Parathyroid adenoma (tissue), 2 donors: ENCODE measurements around the gene SLU7.

Experiments used
- H2AFZ ChIP-seq: fragments of 300-600 bp; sonication (generic); one replicate; pipeline ENCODE4 v1.7.0; 2017; ENCODE audit warnings: antibody characterized with exemption, mild to moderate bottlenecking
- H3K27ac ChIP-seq: fragments of 300-600 bp; sonication (generic); one replicate; pipeline ENCODE4 v1.7.0; 2017
- H3K27me3 ChIP-seq: fragments of 300-600 bp; sonication (generic); one replicate; pipeline ENCODE4 v1.7.0; 2017; ENCODE audit warnings: low read length; ENCODE audit not compliant: control insufficient read depth, insufficient read depth
- H3K36me3 ChIP-seq: fragments of 300-600 bp; sonication (generic); one replicate; pipeline ENCODE4 v1.7.0; 2017; ENCODE audit warnings: low read length; ENCODE audit not compliant: control insufficient read depth, insufficient read depth
- H3K4me1 ChIP-seq: fragments of 300-600 bp; sonication (generic); one replicate; pipeline ENCODE4 v1.7.0; 2017; ENCODE audit warnings: control low read depth
- H3K4me2 ChIP-seq: fragments of 300-600 bp; sonication (generic); one replicate; pipeline ENCODE4 v1.7.0; 2017; ENCODE audit warnings: low read length
- H3K4me3 ChIP-seq: fragments of 300-600 bp; sonication (generic); one replicate; pipeline ENCODE4 v1.7.0; 2017; ENCODE audit warnings: low read depth, low read length
- H3K79me2 ChIP-seq: fragments of 300-600 bp; sonication (generic); one replicate; pipeline ENCODE4 v1.7.0; 2017; ENCODE audit warnings: control low read depth
- H3K9ac ChIP-seq: fragments of 300-600 bp; sonication (generic); one replicate; pipeline ENCODE4 v1.7.0; 2017; ENCODE audit warnings: mild to moderate bottlenecking
- H3K9me3 ChIP-seq: fragments of 300-600 bp; sonication (generic); one replicate; pipeline ENCODE4 v1.7.0; 2017; ENCODE audit warnings: low read length; ENCODE audit not compliant: control insufficient read depth
- CTCF ChIP-seq: fragments of 300-600 bp; sonication (generic); IDR thresholded peaks from one replicate; pipeline ENCODE4 v1.7.0; 2017; ENCODE audit warnings: antibody characterized with exemption, mild to moderate bottlenecking
- donor health status: primary hyperparathyroidism.

SLU7 gene

GRCh38 chr5:160461378-160461777 lies 42.5 kb upstream of the SLU7 start:
- Histone ChIP-seq H3K4me1 (peaks cover 14% of the 10 kb centered on the region), H3K27me3 (no peaks in the 10 kb centered on the region), H3K4me2 (no peak overlapping the region), H3K4me3 (no peak overlapping the region), H2AFZ (no peak overlapping the region), H3K9me3 (no peaks in the 10 kb centered on the region), H3K79me2 (no peaks in the 10 kb centered on the region), H3K36me3 (no peaks in the 10 kb centered on the region), H3K27ac (no peak overlapping the region), H3K9ac (no peak overlapping the region)
- no peak for TF ChIP-seq CTCF

- no peak for TF ChIP-seq CTCF
- Histone ChIP-seq H2AFZ (no peak overlapping the region), H3K4me3 (no peak overlapping the region), H3K36me3 (no peaks in the 10 kb centered on the region), H3K79me2 (no peaks in the 10 kb centered on the region), H3K27me3 (no peaks in the 10 kb centered on the region), H3K9ac (no peak overlapping the region), H3K4me1 (peaks cover 14% of the 10 kb centered on the region), H3K27ac (no peak overlapping the region), H3K9me3 (no peaks in the 10 kb centered on the region), H3K4me2 (no peak overlapping the region)
These were observed 41.6 kb upstream of the SLU7 start for GRCh38 chr5:160460377-160461049.

GRCh38 chr5:160458806-160459800 lies 40.2 kb upstream of the SLU7 start:
- Histone ChIP-seq H3K9me3 (no peaks in the 10 kb centered on the region), H3K4me1 (peaks cover 10% of the 10 kb centered on the region), H3K4me3 (no peak overlapping the region), H3K36me3 (no peaks in the 10 kb centered on the region), H3K27ac (no peak overlapping the region), H3K27me3 (no peaks in the 10 kb centered on the region), H3K79me2 (no peaks in the 10 kb centered on the region), H3K9ac (no peak overlapping the region), H3K4me2 (no peak overlapping the region), H2AFZ (no peak overlapping the region)
- no peak for TF ChIP-seq CTCF

GRCh38 chr5:160457252-160457651 lies 38.4 kb upstream of the SLU7 start:
- Histone ChIP-seq H3K4me3 (no peak overlapping the region), H3K27ac (no peak overlapping the region), H2AFZ (no peak overlapping the region), H3K4me2 (no peak overlapping the region), H3K9me3 (no peaks in the 10 kb centered on the region), H3K27me3 (no peaks in the 10 kb centered on the region), H3K9ac (no peak overlapping the region), H3K4me1 (peaks cover 5% of the 10 kb centered on the region), H3K79me2 (no peaks in the 10 kb centered on the region), H3K36me3 (no peaks in the 10 kb centered on the region)
- TF ChIP-seq CTCF = no peak
